ENCODE data around the gene APOL3. TPM values are rescaled to one million over a fixed set of nuclear protein-coding genes. Genes with fewer than 3 reads are reported as not detected.
"Not testable (repeated sequence)": the region's sequence is repeated elsewhere in the genome, so short reads cannot be mapped to it uniquely, and the experiment has no call there.

Gene APOL3
- total RNA-seq, 1 donor from 2014 or later: 52.0 TPM

GRCh38 chr22:36193171-36193570 is 32.6 kb upstream of the APOL3 start:
- DNase-seq (ENCODE audit: low read depth, low spot score): no peak

GRCh38 chr22:36192542-36192941 is 32.0 kb upstream of the APOL3 start:
- DNase-seq (ENCODE audit: low read depth, low spot score): no peak

GRCh38 chr22:36191106-36191836 is 30.7 kb upstream of the APOL3 start:
- DNase-seq (ENCODE audit: low read depth, low spot score): no peak

- DNase-seq (ENCODE audit: low read depth, low spot score): not testable (repeated sequence)
Measured at GRCh38 chr22:36187862-36188261, 27.3 kb upstream of the APOL3 start.

GRCh38 chr22:36185828-36186624 is 25.5 kb upstream of the APOL3 start:
- no peak for DNase-seq (ENCODE audit: low read depth, low spot score)

GRCh38 chr22:36184433-36185025 is 24.0 kb upstream of the APOL3 start:
- no peak for DNase-seq (ENCODE audit: low read depth, low spot score)

- no peak for DNase-seq (ENCODE audit: low read depth, low spot score)
Measured at GRCh38 chr22:36183446-36183845, 22.9 kb upstream of the APOL3 start.

- no peak for DNase-seq (ENCODE audit: low read depth, low spot score)
Measured at GRCh38 chr22:36182857-36183256, 22.3 kb upstream of the APOL3 start.

- DNase-seq (ENCODE audit: low read depth, low spot score): no peak
Measured at GRCh38 chr22:36182056-36182455, 21.5 kb upstream of the APOL3 start.

- no peak for DNase-seq (ENCODE audit: low read depth, low spot score)
Measured at GRCh38 chr22:36180928-36181327, 20.4 kb upstream of the APOL3 start.

GRCh38 chr22:36180038-36180880 is 19.7 kb upstream of the APOL3 start:
- peak; percentile 33 for DNase-seq (ENCODE audit: low read depth, low spot score)

GRCh38 chr22:36177160-36177559 is 16.6 kb upstream of the APOL3 start:
- DNase-seq (ENCODE audit: low read depth, low spot score): no peak

GRCh38 chr22:36175892-36176291 is 15.3 kb upstream of the APOL3 start:
- no peak for DNase-seq (ENCODE audit: low read depth, low spot score)

GRCh38 chr22:36171941-36172340 is 11.4 kb upstream of the APOL3 start:
- DNase-seq (ENCODE audit: low read depth, low spot score): no peak

GRCh38 chr22:36166518-36167220 is 6.1 kb upstream of the APOL3 start:
- no peak for DNase-seq (ENCODE audit: low read depth, low spot score)

GRCh38 chr22:36166086-36166485 is 5.5 kb upstream of the APOL3 start:
- no peak for DNase-seq (ENCODE audit: low read depth, low spot score)

GRCh38 chr22:36165141-36165540 is 4.6 kb upstream of the APOL3 start:
- no peak for DNase-seq (ENCODE audit: low read depth, low spot score)

- DNase-seq (ENCODE audit: low read depth, low spot score): no peak
Measured at GRCh38 chr22:36164621-36165020, 4.1 kb upstream of the APOL3 start.

GRCh38 chr22:36163497-36163896 is 2.9 kb upstream of the APOL3 start:
- no peak for DNase-seq (ENCODE audit: low read depth, low spot score)

GRCh38 chr22:36162127-36163034 is 1.8 kb upstream of the APOL3 start:
- DNase-seq (ENCODE audit: low read depth, low spot score): no peak
